Ovary (tissue), 9 donors: Measurements from ENCODE around the gene MAB21L1. TPM values are rescaled to one million over a fixed set of nuclear protein-coding genes. Genes with fewer than 3 reads are reported as not detected.

Experiments
- DNase-seq, 5 donors: peaks; one replicate each; pipeline ENCODE4 v3.0.0-alpha.2; 2019 to 2020
- H3K27ac ChIP-seq, 2 donors: fragments of 200-600 bp; one replicate each; pipeline versions ENCODE4 v1.5.1 to v1.8.0; 2019 to 2022
- H3K27me3 ChIP-seq: fragments of 200-600 bp; one replicate; pipeline ENCODE4 v1.8.0; 2022
- H3K36me3 ChIP-seq: fragments of 200-600 bp; sonication (generic); one replicate; pipeline ENCODE4 v1.5.1; 2019
- H3K4me1 ChIP-seq: one replicate; pipeline ENCODE4 v1.8.1; 2013; ENCODE audit warnings: mild to moderate bottlenecking, moderate library complexity; ENCODE audit not compliant: insufficient read depth
- H3K4me3 ChIP-seq: fragments of 200-600 bp; sonication (generic); one replicate; pipeline ENCODE4 v1.5.1; 2017
- H3K9me3 ChIP-seq, 2 donors: fragments of 200-600 bp in 1 of 2; sonication (generic) in 1 of 2; one replicate each; pipeline versions ENCODE4 v1.5.1 to v1.8.1; 2013 to 2019; ENCODE audit warnings: mild to moderate bottlenecking in 1 of 2, moderate library complexity in 1 of 2
- EP300 ChIP-seq: sonication (generic); formaldehyde crosslinking; IDR thresholded peaks from one replicate; pipeline ENCODE4 v1.6.1; 2017; ENCODE audit warnings: antibody characterized with exemption
- WGBS, 3 donors: extraction: QIAGEN DNeasy Blood & Tissue Kit in 1 of 3; methylation state at CpG; one replicate each; pipeline versions ENCODE4 v1.1.5 to v1.1.7; 2013 to 2017; 5-methylcytosine and 5-hydroxymethylcytosine counted together
- intact Hi-C, 4 donors: fragments of 100-400 bp; cut with DNase I; formaldehyde crosslinking; loops; one replicate each; pipeline versions ENCODE4 v1.11.0 to v1.15.1; 2022 to 2023
- polyA plus RNA-seq, 2 donors: library from polyadenylated mRNA; stranded (reverse); fragments of 200-250 nt in 1 of 2; fragments of 350-450 nt in 1 of 2; fragmentation: Illumina TruSeq in 1 of 2; extraction: RNeasy Lipid Tissue Mini Kit (QIAGEN cat#74804) in 1 of 2; gene quantifications; one replicate each; pipeline ENCODE4 v1.2.3, GENCODE V29; 2013 to 2014
- total RNA-seq, 7 donors: library from RNA; depleted of rRNA in 2 of 7; stranded (reverse); fragments of >200 nt in 2 of 7; fragmentation: NEBNext Ultra II Directional in 3 of 7; extraction: Animal tissue kit (Norgen Biotek cat#: 25700) in 3 of 7; gene quantifications; one replicate each; pipeline versions ENCODE4 v1.1.0 to v1.2.4, GENCODE V29; 2016 to 2023
- donor health status: DM: no; HTN: no; CAD: no; lungs with moderate emphysema.
- donor health status: DM: no; HTN: no; CAD: no.
- donor health status: Bipolar disorder and iron deficiency.
- donor health status: DM: yes; HTN: yes; CAD: no.
- donor health status: DM: no; HTN: no; CAD: no.
- donor health status: DM: yes; HTN: yes; CAD: no.

Gene MAB21L1
- total and polyA plus RNA-seq, 9 donors: 0.12 to 1.0 (median 0.60) TPM

DNA sequence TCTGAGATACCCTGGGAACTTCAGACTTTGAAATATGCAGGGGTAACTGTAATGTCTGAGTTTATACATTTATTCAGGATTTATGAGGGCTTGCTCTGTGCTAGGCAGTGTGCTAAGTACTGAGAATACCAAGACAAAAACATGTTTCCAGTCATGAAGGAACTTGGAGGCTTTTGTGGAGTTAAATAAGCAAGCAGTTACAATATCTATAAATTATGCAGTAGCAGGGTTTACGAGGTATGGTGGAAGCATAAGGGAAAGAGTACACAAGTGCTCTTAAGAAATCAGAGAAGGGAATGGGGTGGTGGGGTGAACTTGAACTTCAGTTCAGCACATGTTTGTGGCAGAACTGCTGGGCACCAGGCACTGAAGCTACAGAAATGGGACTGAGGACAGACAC lies 28.0 kb downstream of the MAB21L1 start:
- intact Hi-C loops: no loop called here
- Histone ChIP-seq H3K4me3 (no peak overlapping the region), H3K36me3 (no peaks in the 10 kb centered on the region), H3K9me3 (no peaks in the 10 kb centered on the region), H3K27me3 (no peaks in the 10 kb centered on the region), H3K27ac (no peak overlapping the region), H3K4me1 (no peaks in the 10 kb centered on the region)
- TF ChIP-seq EP300: no peak
- no peak for DNase-seq
- WGBS, 3 donors: 63 to 91% (median 72%) methylated on average over 1 of the region's 1 CpG
